Suprapubic skin (tissue), 4 donors: ENCODE results near the gene MRPL24. TPM values are rescaled to one million over a fixed set of nuclear protein-coding genes. Genes with fewer than 3 reads are reported as not detected.
A peak's percentile ranks its signal among the peaks of the same experiment; 100 is the strongest.

Experiments
- DNase-seq, 2 donors: peaks; one replicate each; pipeline ENCODE4 v3.0.0-alpha.2; 2019; ENCODE audit warnings: low spot score in 2 of 2
- H3K27ac ChIP-seq: fragments of 200-600 bp; sonication (generic); one replicate; pipeline ENCODE4 v1.5.1; 2019
- H3K27me3 ChIP-seq: fragments of 200-600 bp; sonication (generic); one replicate; pipeline ENCODE4 v1.5.1; 2019
- H3K36me3 ChIP-seq: fragments of 200-600 bp; sonication (generic); one replicate; pipeline ENCODE4 v1.5.1; 2019
- H3K4me1 ChIP-seq: fragments of 200-600 bp; sonication (generic); one replicate; pipeline ENCODE4 v1.5.1; 2019
- H3K4me3 ChIP-seq: fragments of 200-600 bp; sonication (generic); one replicate; pipeline ENCODE4 v1.5.1; 2019; ENCODE audit warnings: mild to moderate bottlenecking
- H3K9me3 ChIP-seq: fragments of 200-600 bp; sonication (generic); one replicate; pipeline ENCODE4 v1.5.1; 2019
- EP300 ChIP-seq: sonication (generic); formaldehyde crosslinking; IDR thresholded peaks from one replicate; pipeline ENCODE4 v1.6.1; 2017; ENCODE audit warnings: antibody characterized with exemption
- POLR2A ChIP-seq, 2 donors: fragments of 450-650 bp; IDR thresholded peaks; one replicate each; pipeline ENCODE4 v1.6.1; 2017; ENCODE audit warnings: antibody characterized with exemption in 2 of 2, mild to moderate bottlenecking in 2 of 2, moderate library complexity in 2 of 2
- POLR2AphosphoS5 ChIP-seq, 3 donors: sonication (generic); formaldehyde crosslinking; IDR thresholded peaks; one replicate each; pipeline ENCODE4 v1.6.1; 2017; ENCODE audit warnings: antibody characterized with exemption in 3 of 3
- WGBS: methylation state at CpG from one replicate; pipeline ENCODE4 v1.1.5; 2018; 5-methylcytosine and 5-hydroxymethylcytosine counted together
- total RNA-seq, 4 donors: library from RNA; depleted of rRNA; stranded (reverse); fragments of >200 nt; gene quantifications; one replicate each; pipeline ENCODE4 v1.1.0, GENCODE V29; 2016
- TF ChIP-seq, protein P1 (sequence below), 2 donors: fragments of 200-600 bp in 1 of 2; fragments of 450-650 bp in 1 of 2; sonication (generic) in 1 of 2; IDR thresholded peaks; one replicate each; pipeline ENCODE4 v1.5.1; 2016 to 2019; ENCODE audit warnings: antibody characterized with exemption in 2 of 2, mild to moderate bottlenecking in 1 of 2, moderate library complexity in 1 of 2

MRPL24 gene
- total RNA-seq, 4 donors from 2014 or later: 33.6 to 66.6 (median 55.0) TPM

DNA sequence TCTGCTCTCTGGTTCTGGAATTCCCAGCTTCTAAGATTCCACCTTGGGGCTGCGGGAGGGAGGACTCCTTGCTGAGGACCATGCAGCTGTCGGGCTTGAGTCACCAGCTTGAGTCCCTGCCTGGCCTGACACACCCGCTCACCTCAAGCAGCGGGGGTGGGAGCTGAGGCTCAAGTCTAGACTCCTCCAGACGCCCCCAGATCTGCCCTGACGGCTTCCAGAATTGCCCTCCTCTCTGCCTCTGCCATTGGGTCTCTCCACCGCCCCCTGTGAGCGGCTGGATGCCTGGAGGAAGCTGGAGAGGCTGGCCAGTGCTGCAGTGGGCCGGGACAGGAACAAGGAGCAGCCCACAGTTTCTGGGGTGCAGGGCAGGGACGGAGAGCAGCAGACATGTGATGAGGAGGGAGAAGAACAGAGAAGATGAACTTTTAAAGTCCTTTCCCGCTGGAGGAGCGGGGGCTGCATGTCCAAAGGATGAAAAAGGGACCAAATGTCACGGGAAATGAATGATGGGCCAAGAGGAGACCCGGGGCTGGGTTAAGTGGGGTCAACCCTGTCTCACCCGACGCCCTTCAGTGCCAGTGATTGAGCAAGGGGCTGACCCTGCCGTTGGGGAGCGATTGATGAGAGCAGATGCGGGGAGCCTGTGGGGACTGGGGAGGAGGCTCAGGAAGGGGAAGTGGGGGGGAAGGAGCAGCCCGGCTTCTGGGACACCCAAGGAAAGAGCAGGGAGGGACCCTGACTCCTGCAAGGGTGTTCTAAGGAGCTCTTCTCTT, 49.0 kb downstream of the MRPL24 start:
- 24% methylated on average over 19 of the region's 20 CpGs for whole genome bisulfite sequencing
- TF ChIP-seq POLR2A (IDR thresholded peaks at IDR 0.05) (no peak), EP300 (no peak), POLR2AphosphoS5 (IDR thresholded peaks at IDR 0.05) (no peak)
- TF ChIP-seq, protein P1, sequence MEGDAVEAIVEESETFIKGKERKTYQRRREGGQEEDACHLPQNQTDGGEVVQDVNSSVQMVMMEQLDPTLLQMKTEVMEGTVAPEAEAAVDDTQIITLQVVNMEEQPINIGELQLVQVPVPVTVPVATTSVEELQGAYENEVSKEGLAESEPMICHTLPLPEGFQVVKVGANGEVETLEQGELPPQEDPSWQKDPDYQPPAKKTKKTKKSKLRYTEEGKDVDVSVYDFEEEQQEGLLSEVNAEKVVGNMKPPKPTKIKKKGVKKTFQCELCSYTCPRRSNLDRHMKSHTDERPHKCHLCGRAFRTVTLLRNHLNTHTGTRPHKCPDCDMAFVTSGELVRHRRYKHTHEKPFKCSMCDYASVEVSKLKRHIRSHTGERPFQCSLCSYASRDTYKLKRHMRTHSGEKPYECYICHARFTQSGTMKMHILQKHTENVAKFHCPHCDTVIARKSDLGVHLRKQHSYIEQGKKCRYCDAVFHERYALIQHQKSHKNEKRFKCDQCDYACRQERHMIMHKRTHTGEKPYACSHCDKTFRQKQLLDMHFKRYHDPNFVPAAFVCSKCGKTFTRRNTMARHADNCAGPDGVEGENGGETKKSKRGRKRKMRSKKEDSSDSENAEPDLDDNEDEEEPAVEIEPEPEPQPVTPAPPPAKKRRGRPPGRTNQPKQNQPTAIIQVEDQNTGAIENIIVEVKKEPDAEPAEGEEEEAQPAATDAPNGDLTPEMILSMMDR (IDR thresholded peaks at IDR 0.05): no peak
- DNase-seq: no peak
- peaks cover 50% of the 10 kb centered on the region for H3K4me1 ChIP-seq
- H3K27me3 ChIP-seq: no peaks in the 10 kb centered on the region
- H3K4me3 ChIP-seq: no peak overlapping the region
- H3K9me3 ChIP-seq: no peaks in the 10 kb centered on the region
- no peaks in the 10 kb centered on the region for H3K36me3 ChIP-seq
- H3K27ac ChIP-seq: peak overlapping the region; percentile 67

DNA sequence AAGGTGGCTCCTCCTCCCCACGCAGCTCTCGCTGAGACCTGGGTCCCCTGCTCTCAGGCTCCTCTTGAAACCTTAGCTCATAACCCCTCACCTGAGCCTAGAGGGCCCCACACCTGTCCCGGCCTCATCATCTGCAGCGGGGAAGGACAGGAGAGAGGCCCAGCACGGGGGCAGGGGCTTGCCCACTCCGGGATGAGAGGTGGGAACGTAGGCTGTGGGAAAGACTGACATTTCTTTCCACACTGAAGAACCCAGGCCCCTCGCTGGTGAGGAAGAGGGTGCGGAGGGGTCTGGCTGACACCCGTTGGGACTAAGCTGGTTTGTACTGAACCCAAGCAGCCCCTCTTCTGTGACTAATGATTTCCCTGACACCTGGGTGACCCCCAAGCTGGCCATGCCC, 49.7 kb downstream of the MRPL24 start:
- no peaks in the 10 kb centered on the region for H3K9me3 ChIP-seq
- 80% methylated on average over 9 of the region's 10 CpGs for WGBS
- H3K27me3 ChIP-seq: no peaks in the 10 kb centered on the region
- no peak overlapping the region for H3K4me3 ChIP-seq
- H3K27ac ChIP-seq: no peak overlapping the region
- TF ChIP-seq EP300 (no peak), POLR2AphosphoS5 (IDR thresholded peaks at IDR 0.05) (no peak), POLR2A (IDR thresholded peaks at IDR 0.05) (no peak)
- TF ChIP-seq, protein P1 (IDR thresholded peaks at IDR 0.05): no peak
- peaks cover 50% of the 10 kb centered on the region for H3K4me1 ChIP-seq
- H3K36me3 ChIP-seq: no peaks in the 10 kb centered on the region
- DNase-seq: no peak

DNA sequence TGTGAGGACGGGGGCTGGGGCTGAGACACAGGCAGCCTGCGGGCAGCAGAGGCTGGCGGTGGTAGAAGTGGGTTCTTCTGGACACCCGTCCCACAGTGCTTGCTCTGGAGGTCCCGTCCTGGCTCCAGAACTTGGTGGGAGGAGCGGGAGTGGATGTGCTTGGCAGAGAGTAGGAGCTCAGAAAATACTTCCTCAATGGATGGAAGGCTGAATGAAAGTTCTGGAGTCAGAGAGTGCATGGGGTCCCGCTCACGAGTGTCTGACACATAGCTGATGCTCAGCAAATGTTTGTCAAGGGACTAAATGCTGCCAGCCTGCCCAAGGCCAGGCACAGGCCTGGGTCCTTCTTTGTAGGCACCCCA, 50.2 kb downstream of the MRPL24 start:
- Histone ChIP-seq H3K4me1 (peaks cover 50% of the 10 kb centered on the region), H3K4me3 (no peak overlapping the region), H3K9me3 (no peaks in the 10 kb centered on the region), H3K36me3 (no peaks in the 10 kb centered on the region), H3K27ac (no peak overlapping the region), H3K27me3 (no peaks in the 10 kb centered on the region)
- WGBS: 61% methylated on average over 8 of the region's 8 CpGs
- DNase-seq: no peak
- TF ChIP-seq POLR2AphosphoS5 (IDR thresholded peaks at IDR 0.05): no peak
- TF ChIP-seq EP300: no peak

DNA sequence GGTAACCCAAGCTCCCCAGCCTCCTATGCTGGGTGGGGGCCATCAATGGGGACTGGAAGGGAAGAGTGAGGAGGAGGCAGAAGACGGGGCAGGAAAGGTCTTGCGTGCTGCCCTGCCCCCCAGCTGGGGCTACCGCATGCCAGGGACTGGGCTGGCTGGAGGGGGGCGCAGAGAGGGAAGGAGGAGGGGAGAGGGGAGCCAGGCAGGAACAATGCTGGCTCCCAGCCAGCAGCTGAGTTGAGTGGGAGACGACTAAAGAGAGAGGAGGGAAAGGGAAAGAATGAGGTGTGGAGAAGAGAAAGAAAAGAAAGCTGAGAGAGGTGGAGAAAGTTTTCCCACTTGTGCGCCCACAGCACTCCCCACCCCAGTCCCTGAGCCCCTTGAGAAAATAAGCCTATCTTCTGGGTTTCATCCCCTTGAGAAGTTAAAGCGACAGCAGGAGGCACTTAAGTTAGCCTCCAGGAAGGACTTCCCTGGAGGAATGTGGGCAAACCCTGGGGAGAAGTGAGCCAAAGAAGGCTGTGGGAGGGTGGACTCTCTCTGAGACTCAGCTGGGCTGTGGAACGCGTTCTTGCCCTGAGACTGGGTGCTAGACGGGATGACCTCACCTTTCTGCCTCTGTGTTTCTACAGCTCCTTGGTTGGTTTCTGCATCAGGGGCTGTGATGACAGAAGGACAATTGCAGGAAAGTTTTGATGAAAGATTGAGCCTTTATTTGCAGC, 50.8 kb downstream of the MRPL24 start:
- H3K27me3 ChIP-seq: peaks cover under 1% of the 10 kb centered on the region
- no peak for DNase-seq
- H3K4me3 ChIP-seq: peak overlapping the region; percentile 13
- no peak overlapping the region for H3K27ac ChIP-seq
- no peaks in the 10 kb centered on the region for H3K36me3 ChIP-seq
- peaks cover 50% of the 10 kb centered on the region for H3K4me1 ChIP-seq
- TF ChIP-seq POLR2AphosphoS5 (IDR thresholded peaks at IDR 0.05) (no peak), POLR2A (IDR thresholded peaks at IDR 0.05) (no peak), EP300 (no peak)
- TF ChIP-seq, protein P1 (IDR thresholded peaks at IDR 0.05): no peak
- WGBS: 27% methylated on average over 10 of the region's 10 CpGs
- H3K9me3 ChIP-seq: no peaks in the 10 kb centered on the region

DNA sequence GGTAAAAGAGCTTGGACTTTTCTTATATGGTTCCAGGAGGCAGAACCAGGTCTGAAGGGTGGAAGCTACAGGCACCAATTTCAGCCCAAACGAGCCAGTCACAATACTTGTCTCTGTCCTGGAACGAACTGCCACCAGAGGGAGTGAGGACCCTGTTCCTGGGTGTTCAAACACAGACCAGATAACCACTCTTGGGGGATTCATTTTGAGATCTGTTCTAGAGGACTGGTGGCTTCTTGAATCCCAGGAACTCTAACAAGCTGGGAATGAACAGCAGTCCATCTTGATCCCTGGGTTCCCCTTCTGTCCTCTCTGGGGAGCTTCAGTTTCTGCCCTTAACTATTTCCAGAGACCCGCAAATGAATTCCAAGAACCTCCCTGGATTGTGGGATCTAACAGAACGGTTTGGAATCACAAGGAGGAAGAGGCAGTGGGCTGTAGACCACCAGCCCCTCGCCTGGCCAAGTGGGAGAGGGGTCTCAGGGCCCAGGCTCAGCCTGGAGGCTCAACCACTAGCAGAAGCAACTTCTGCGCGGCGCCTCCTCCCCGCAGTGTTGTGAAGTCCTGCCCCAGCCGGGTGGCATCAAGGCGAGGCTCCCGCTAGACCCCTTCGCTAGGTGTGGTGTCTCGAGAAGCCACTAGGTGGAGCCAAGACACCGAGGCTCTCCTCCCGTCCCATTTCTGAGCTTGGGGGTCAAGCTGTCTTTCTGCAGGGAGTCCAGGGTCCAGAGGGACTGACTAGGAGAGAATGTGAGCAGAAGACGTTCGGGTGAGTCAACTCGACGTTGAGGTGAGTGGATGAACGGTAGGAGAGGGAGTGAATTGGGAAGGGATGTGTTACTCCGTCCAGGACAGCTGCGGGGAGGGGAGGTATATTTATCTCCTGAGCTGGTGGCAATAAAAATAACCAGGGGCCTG, 51.6 kb downstream of the MRPL24 start:
- DNase-seq: peak in 1 of 2 donors; percentile 84
- no peak for TF ChIP-seq EP300
- TF ChIP-seq, protein P1 (IDR thresholded peaks at IDR 0.05): peak; percentile 84 to 89
- Histone ChIP-seq H3K36me3 (no peaks in the 10 kb centered on the region), H3K27me3 (peaks cover 4% of the 10 kb centered on the region), H3K27ac (no peak overlapping the region), H3K4me3 (peak overlapping the region; percentile 13), H3K4me1 (peaks cover 45% of the 10 kb centered on the region), H3K9me3 (no peaks in the 10 kb centered on the region)
- 2% methylated on average over 23 of the region's 23 CpGs for WGBS

Other genes with a start within 250 kb of the MRPL24 start
- gene MEF2D, start 240.3 kb downstream of the MRPL24 start, total RNA-seq: 10 to 100 TPM; 61.7 to 73.5 (median 67.1) TPM
- gene IQGAP3, start 168.5 kb downstream of the MRPL24 start, total RNA-seq: 1 to 10 TPM; 2.2 to 5.7 (median 4.5) TPM
- not detected for gene TTC24, start 161.4 kb downstream of the MRPL24 start, total RNA-seq
- gene NAXE, start 149.3 kb downstream of the MRPL24 start, total RNA-seq: 10 to 100 TPM; 42.7 to 80.8 (median 63.3) TPM
- gene GPATCH4, start 139.6 kb downstream of the MRPL24 start, total RNA-seq: 10 to 100 TPM; 15.9 to 25.1 (median 20.5) TPM
- gene HAPLN2, start 121.7 kb downstream of the MRPL24 start, total RNA-seq: 1 to 10 TPM in 2 of 4 donors, not detected in 2; 1.0 to 2.9 TPM
- 10 to 100 TPM; 17.8 to 41.2 (median 29.4) TPM for gene BCAN, start 99.0 kb downstream of the MRPL24 start, total RNA-seq
- gene NES, start 63.7 kb downstream of the MRPL24 start, total RNA-seq: 1 to 10 TPM; 1.9 to 7.4 (median 4.8) TPM
- 10 to 100 TPM; 38.4 to 98.0 (median 68.2) TPM for gene CRABP2, start 35.5 kb downstream of the MRPL24 start, total RNA-seq
- gene METTL25B, start 12.6 kb downstream of the MRPL24 start, total RNA-seq: 10 to 100 TPM; 20.7 to 40.3 (median 34.2) TPM
- 10 to 100 TPM; 33.8 to 59.6 (median 38.9) TPM for gene ISG20L2, start 12.3 kb downstream of the MRPL24 start, total RNA-seq
- gene HDGF, start 10.6 kb upstream of the MRPL24 start, total RNA-seq: 100 to 1,000 TPM; 178 to 250 (median 210) TPM
- 10 to 100 TPM; 39.1 to 50.1 (median 43.3) TPM for gene PRCC, start 26.4 kb upstream of the MRPL24 start, total RNA-seq
- under 1 TPM in 2 of 4 donors, not detected in 2; 0.29 to 0.48 TPM for gene SH2D2A, start 75.8 kb upstream of the MRPL24 start, total RNA-seq
- gene INSRR, start 118.0 kb upstream of the MRPL24 start, total RNA-seq: not detected
- gene NTRK1, start 119.8 kb upstream of the MRPL24 start, total RNA-seq: under 1 TPM in 1 of 4 donors, not detected in 3; 0.32 TPM
- gene PEAR1, start 152.6 kb upstream of the MRPL24 start, total RNA-seq: 1 to 10 TPM; 2.4 to 5.7 (median 3.8) TPM
- not detected for gene LRRC71, start 179.5 kb upstream of the MRPL24 start, total RNA-seq